NK-92 (cell line): ENCODE results near the gene ABCA4.

ENCODE experiments used
- DNase-seq: peaks from one replicate; lab custom pipeline; 2025; ENCODE audit not compliant: unreplicated experiment; lab: John Stamatoyannopoulos, UW

ABCA4 gene

GRCh38 chr1:93980320-93981273 lies 140.4 kb downstream of the ABCA4 start:
- no peak for DNase-seq

GRCh38 chr1:93979718-93980319 lies 141.1 kb downstream of the ABCA4 start:
- DNase-seq = no peak

- DNase-seq = no peak
Observed at GRCh38 chr1:93979040-93979717, 141.8 kb downstream of the ABCA4 start.

- DNase-seq = no peak
Observed at GRCh38 chr1:93977598-93977945, 143.4 kb downstream of the ABCA4 start.

- no peak for DNase-seq
Observed at GRCh38 chr1:93976711-93977597, 144.0 kb downstream of the ABCA4 start.

GRCh38 chr1:93976291-93976690 lies 144.7 kb downstream of the ABCA4 start:
- no peak for DNase-seq

- DNase-seq = no peak
Observed at GRCh38 chr1:93972341-93972740, 148.6 kb downstream of the ABCA4 start.

GRCh38 chr1:93969887-93970286 lies 151.1 kb downstream of the ABCA4 start:
- DNase-seq = no peak

- no peak for DNase-seq
Observed at GRCh38 chr1:93969371-93969770, 151.6 kb downstream of the ABCA4 start.

- DNase-seq = no peak
Observed at GRCh38 chr1:93967306-93967705, 153.6 kb downstream of the ABCA4 start.

GRCh38 chr1:93965888-93966287 lies 155.1 kb downstream of the ABCA4 start:
- DNase-seq = no peak

GRCh38 chr1:93965256-93965655 lies 155.7 kb downstream of the ABCA4 start:
- no peak for DNase-seq

- no peak for DNase-seq
Observed at GRCh38 chr1:93964777-93965200, 156.2 kb downstream of the ABCA4 start.

- no peak for DNase-seq
Observed at GRCh38 chr1:93964096-93964776, 156.7 kb downstream of the ABCA4 start.

- no peak for DNase-seq
Observed at GRCh38 chr1:93963585-93963984, 157.4 kb downstream of the ABCA4 start.

GRCh38 chr1:93961906-93962305 lies 159.0 kb downstream of the ABCA4 start:
- no peak for DNase-seq

- DNase-seq = no peak
Observed at GRCh38 chr1:93961443-93961842, 159.5 kb downstream of the ABCA4 start.

- DNase-seq = no peak
Observed at GRCh38 chr1:93960641-93961147, 160.3 kb downstream of the ABCA4 start.

- DNase-seq = no peak
Observed at GRCh38 chr1:93959413-93959812, 161.5 kb downstream of the ABCA4 start.

- no peak for DNase-seq
Observed at GRCh38 chr1:93958726-93959100, 162.2 kb downstream of the ABCA4 start.
